GM23338 (cell line): Measurements from ENCODE around the gene CMIP. TPM values are rescaled to one million over a fixed set of nuclear protein-coding genes. Genes with fewer than 3 reads are reported as not detected.

Experiments
- ATAC-seq: fragments of 200-7000 bp; cut with Tn5 transposase; 3 replicates; pipeline ENCODE4 v1.9.1; 2020
- DNase-seq: peaks from one replicate; pipeline ENCODE4 v3.0.0-alpha.2; 2015; ENCODE audit warnings: low spot score
- H2AFZ ChIP-seq: fragments of 200-600 bp; sonication (generic); 2 replicates; pipeline ENCODE4 v1.8.0; 2016; ENCODE audit warnings: antibody characterized with exemption, mild to moderate bottlenecking, moderate library complexity
- H3F3A ChIP-seq: fragments of 200-600 bp; sonication (generic); replicated peaks from 2 replicates; pipeline ENCODE4 v1.8.0; 2017; ENCODE audit warnings: antibody characterized with exemption, mixed run types, low read depth
- H3K27ac ChIP-seq: fragments of 200-600 bp; sonication (generic); 2 replicates; pipeline ENCODE4 v1.6.1; 2016; ENCODE audit warnings: low read depth
- H3K27me3 ChIP-seq: fragments of 200-600 bp; sonication (generic); 2 replicates; pipeline ENCODE4 v1.8.0; 2016; ENCODE audit warnings: mild to moderate bottlenecking, mixed run types, moderate library complexity; ENCODE audit not compliant: insufficient read depth
- H3K36me3 ChIP-seq: fragments of 200-600 bp; sonication (generic); 2 replicates; pipeline ENCODE4 v1.8.0; 2016; ENCODE audit warnings: mild to moderate bottlenecking; ENCODE audit not compliant: insufficient read depth
- H3K4me1 ChIP-seq: fragments of 200-600 bp; sonication (generic); 2 replicates; pipeline ENCODE4 v1.8.0; 2016; ENCODE audit warnings: mild to moderate bottlenecking, moderate library complexity; ENCODE audit not compliant: insufficient read depth
- H3K4me2 ChIP-seq: fragments of 200-600 bp; sonication (generic); 2 replicates; pipeline ENCODE4 v1.7.1; 2017; ENCODE audit warnings: mixed run types
- H3K4me3 ChIP-seq: fragments of 200-600 bp; sonication (generic); 2 replicates; pipeline ENCODE4 v1.6.1; 2016; ENCODE audit warnings: mixed run types
- H3K79me2 ChIP-seq: fragments of 200-600 bp; sonication (generic); replicated peaks from 2 replicates; pipeline ENCODE4 v1.8.0; 2017; ENCODE audit warnings: mild to moderate bottlenecking; ENCODE audit not compliant: insufficient read depth
- H3K9me2 ChIP-seq: fragments of 200-600 bp; sonication (generic); 2 replicates; pipeline ENCODE4 v1.8.0; 2017; ENCODE audit not compliant: insufficient read depth
- H4K20me1 ChIP-seq: fragments of 200-600 bp; sonication (generic); replicated peaks from 2 replicates; pipeline ENCODE4 v1.8.0; 2017; ENCODE audit warnings: mild to moderate bottlenecking; ENCODE audit not compliant: insufficient read depth
- H3K27ac Mint-ChIP-seq: 2 replicates; pipeline ENCODE4 v1.8.0; 2020; ENCODE audit warnings: inconsistent platforms, mild to moderate bottlenecking, moderate library complexity, mixed read lengths
- H3K27me3 Mint-ChIP-seq: 3 replicates; pipeline ENCODE4 v1.8.0; 2022; ENCODE audit warnings: low read depth, mild to moderate bottlenecking, moderate library complexity, mixed read lengths, inconsistent platforms; ENCODE audit not compliant: insufficient read depth, poor library complexity
- H3K36me3 Mint-ChIP-seq: 3 replicates; pipeline ENCODE4 v1.8.0; 2021; ENCODE audit warnings: low read depth, mild to moderate bottlenecking, inconsistent platforms, moderate library complexity, mixed read lengths
- H3K4me1 Mint-ChIP-seq: 3 replicates; pipeline ENCODE4 v1.8.0; 2020; ENCODE audit warnings: mild to moderate bottlenecking, inconsistent platforms, mixed read lengths
- H3K4me3 Mint-ChIP-seq: 3 replicates; pipeline ENCODE4 v1.8.0; 2021; ENCODE audit warnings: moderate library complexity, mild to moderate bottlenecking, inconsistent platforms, mixed read lengths
- H3K9me3 Mint-ChIP-seq: 3 replicates; pipeline ENCODE4 v1.8.0; 2020; ENCODE audit warnings: moderate library complexity, mild to moderate bottlenecking, inconsistent platforms, mixed read lengths
- CREB1 ChIP-seq: fragments of 250-450 bp; sonication (Bioruptor Pico); IDR thresholded peaks from 2 replicates; pipeline ENCODE4 v1.5.0; 2020; ENCODE audit warnings: low read depth, mild to moderate bottlenecking, moderate library complexity
- EZH2 ChIP-seq: fragments of 200-600 bp; sonication (generic); IDR thresholded peaks from one replicate; pipeline ENCODE4 v1.8.0; 2017; ENCODE audit warnings: antibody characterized with exemption, mild to moderate bottlenecking, low read depth; ENCODE audit not compliant: unreplicated experiment
- EZH2phosphoT487 ChIP-seq: fragments of 200-600 bp; sonication (generic); IDR thresholded peaks from one replicate; pipeline ENCODE4 v1.8.1; 2018; ENCODE audit warnings: antibody characterized with exemption; ENCODE audit not compliant: unreplicated experiment
- JUNB ChIP-seq: IDR thresholded peaks from one replicate; pipeline ENCODE4 v1.6.1; 2016; ENCODE audit warnings: antibody characterized with exemption; ENCODE audit not compliant: unreplicated experiment
- NANOG ChIP-seq: IDR thresholded peaks from 2 replicates; pipeline ENCODE4 v1.6.1; 2016; ENCODE audit warnings: antibody characterized with exemption, borderline replicate concordance
- POLR2AphosphoS5 ChIP-seq: IDR thresholded peaks from 2 replicates; pipeline ENCODE4 v1.6.1; 2016; ENCODE audit warnings: antibody characterized with exemption, low read depth
- STAT1 ChIP-seq: IDR thresholded peaks from one replicate; pipeline ENCODE4 v1.6.1; 2016; ENCODE audit warnings: antibody characterized with exemption; ENCODE audit not compliant: unreplicated experiment
- ZNF114 ChIP-seq: fragments of 250-450 bp; sonication (Bioruptor Pico); IDR thresholded peaks from 2 replicates; pipeline ENCODE4 v1.5.0; 2020; ENCODE audit warnings: mild to moderate bottlenecking, moderate library complexity
- ZNF331 ChIP-seq: fragments of 250-450 bp; sonication (Bioruptor Pico); IDR thresholded peaks from 2 replicates; pipeline ENCODE4 v1.5.0; 2020; ENCODE audit warnings: low read depth, mild to moderate bottlenecking, moderate library complexity
- polyA plus RNA-seq: library from polyadenylated mRNA; unstranded; fragments of >200 nt; fragmentation: Nextera tagmentation; extraction: Ambion mirVana; gene quantifications from 2 replicates; pipeline ENCODE4 v1.2.1, GENCODE V29; 2016
- total RNA-seq: library from RNA; depleted of rRNA; stranded (reverse); fragments of >200 nt; shearing (Covaris generic); gene quantifications from 2 replicates; pipeline ENCODE4 v1.2.3, GENCODE V29; 2014
- TF ChIP-seq, protein P1 (sequence below): IDR thresholded peaks from 2 replicates; pipeline ENCODE4 v1.6.1; 2016; ENCODE audit warnings: antibody characterized with exemption
- TF ChIP-seq, protein P2 (sequence below): IDR thresholded peaks from one replicate; pipeline ENCODE4 v1.6.1; 2018; ENCODE audit warnings: antibody characterized with exemption; ENCODE audit not compliant: unreplicated experiment

Gene CMIP
- total and polyA plus RNA-seq, 2 experiments from 2014 or later, result 9.5 to 62.3 TPM

DNA sequence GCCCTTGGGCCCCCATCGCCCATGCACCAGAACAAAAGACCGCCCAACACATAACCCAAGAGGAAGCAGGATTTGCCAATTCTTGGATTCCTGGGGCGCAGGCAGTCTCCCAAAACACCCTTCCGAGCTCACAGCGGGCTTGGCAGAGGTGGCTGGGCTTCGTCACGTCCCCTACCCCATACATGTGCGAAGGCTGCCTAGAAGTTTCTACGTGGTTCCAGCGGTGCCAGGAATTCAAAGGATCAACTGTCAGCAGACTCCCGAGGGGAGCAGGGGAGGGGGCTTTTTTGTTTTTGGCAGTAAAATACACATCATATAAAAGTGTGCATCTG lies 253.7 kb downstream of the CMIP start:
- Histone ChIP-seq H2AFZ (no peak overlapping the region), H3K27me3 (no peaks in the 10 kb centered on the region), H3K27ac (no peak overlapping the region), H3F3A (0 out of 2 replicates have a peak, but pooled peaks cover 6% of the 10 kb centered on the region), H3K4me1 (no peaks in the 10 kb centered on the region), H3K4me2 (no peak overlapping the region), H3K4me3 (no peak overlapping the region), H3K9me2 (no peaks in the 10 kb centered on the region), H3K79me2 (no peaks in the 10 kb centered on the region), H4K20me1 (no peaks in the 10 kb centered on the region; the same call in 1 of the 2 replicates), H3K36me3 (no peaks in the 10 kb centered on the region)
- Mint-ChIP-seq H3K27ac (no peak overlapping the region), H3K4me3 (no peak overlapping the region), H3K27me3 (peaks cover 18% of the 10 kb centered on the region), H3K36me3 (peaks cover 34% of the 10 kb centered on the region), H3K9me3 (no peaks in the 10 kb centered on the region), H3K4me1 (peaks cover 7% of the 10 kb centered on the region)
- no peak for DNase-seq
- TF ChIP-seq, protein P1, sequence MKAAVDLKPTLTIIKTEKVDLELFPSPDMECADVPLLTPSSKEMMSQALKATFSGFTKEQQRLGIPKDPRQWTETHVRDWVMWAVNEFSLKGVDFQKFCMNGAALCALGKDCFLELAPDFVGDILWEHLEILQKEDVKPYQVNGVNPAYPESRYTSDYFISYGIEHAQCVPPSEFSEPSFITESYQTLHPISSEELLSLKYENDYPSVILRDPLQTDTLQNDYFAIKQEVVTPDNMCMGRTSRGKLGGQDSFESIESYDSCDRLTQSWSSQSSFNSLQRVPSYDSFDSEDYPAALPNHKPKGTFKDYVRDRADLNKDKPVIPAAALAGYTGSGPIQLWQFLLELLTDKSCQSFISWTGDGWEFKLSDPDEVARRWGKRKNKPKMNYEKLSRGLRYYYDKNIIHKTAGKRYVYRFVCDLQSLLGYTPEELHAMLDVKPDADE, result no peak
- TF ChIP-seq EZH2 (no peak), STAT1 (no peak), EZH2phosphoT487 (no peak), CREB1 (CRISPR knock-in tag) (no peak), POLR2AphosphoS5 (no peak)
- TF ChIP-seq, protein P2, sequence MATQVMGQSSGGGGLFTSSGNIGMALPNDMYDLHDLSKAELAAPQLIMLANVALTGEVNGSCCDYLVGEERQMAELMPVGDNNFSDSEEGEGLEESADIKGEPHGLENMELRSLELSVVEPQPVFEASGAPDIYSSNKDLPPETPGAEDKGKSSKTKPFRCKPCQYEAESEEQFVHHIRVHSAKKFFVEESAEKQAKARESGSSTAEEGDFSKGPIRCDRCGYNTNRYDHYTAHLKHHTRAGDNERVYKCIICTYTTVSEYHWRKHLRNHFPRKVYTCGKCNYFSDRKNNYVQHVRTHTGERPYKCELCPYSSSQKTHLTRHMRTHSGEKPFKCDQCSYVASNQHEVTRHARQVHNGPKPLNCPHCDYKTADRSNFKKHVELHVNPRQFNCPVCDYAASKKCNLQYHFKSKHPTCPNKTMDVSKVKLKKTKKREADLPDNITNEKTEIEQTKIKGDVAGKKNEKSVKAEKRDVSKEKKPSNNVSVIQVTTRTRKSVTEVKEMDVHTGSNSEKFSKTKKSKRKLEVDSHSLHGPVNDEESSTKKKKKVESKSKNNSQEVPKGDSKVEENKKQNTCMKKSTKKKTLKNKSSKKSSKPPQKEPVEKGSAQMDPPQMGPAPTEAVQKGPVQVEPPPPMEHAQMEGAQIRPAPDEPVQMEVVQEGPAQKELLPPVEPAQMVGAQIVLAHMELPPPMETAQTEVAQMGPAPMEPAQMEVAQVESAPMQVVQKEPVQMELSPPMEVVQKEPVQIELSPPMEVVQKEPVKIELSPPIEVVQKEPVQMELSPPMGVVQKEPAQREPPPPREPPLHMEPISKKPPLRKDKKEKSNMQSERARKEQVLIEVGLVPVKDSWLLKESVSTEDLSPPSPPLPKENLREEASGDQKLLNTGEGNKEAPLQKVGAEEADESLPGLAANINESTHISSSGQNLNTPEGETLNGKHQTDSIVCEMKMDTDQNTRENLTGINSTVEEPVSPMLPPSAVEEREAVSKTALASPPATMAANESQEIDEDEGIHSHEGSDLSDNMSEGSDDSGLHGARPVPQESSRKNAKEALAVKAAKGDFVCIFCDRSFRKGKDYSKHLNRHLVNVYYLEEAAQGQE, result no peak
- no peak for ATAC-seq

DNA sequence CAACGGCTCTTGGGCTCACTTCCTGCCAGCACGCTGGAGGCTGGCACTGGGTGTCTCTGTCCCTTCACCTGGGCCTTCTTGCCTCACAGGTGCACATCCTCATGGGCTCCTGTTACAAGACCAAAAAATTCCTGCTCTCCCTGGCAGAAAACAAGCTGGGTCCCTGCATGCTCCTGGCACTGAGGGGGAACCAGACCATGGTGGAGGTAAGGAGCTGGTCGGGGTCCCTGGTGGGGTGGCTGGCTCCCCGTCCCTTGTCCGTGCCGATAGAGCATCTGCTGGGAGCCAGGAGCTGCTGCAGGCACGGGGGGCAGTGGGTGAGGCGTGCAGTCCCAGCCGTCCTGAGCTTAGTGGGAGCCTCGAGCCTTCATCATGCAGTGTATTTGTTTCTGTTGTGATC lies 255.0 kb downstream of the CMIP start:
- H3K27me3 ChIP-seq, result no peaks in the 10 kb centered on the region
- H3K4me2 ChIP-seq, result no peak overlapping the region
- peaks cover 8% of the 10 kb centered on the region for H3K4me1 Mint-ChIP-seq
- H4K20me1 ChIP-seq, result no peaks in the 10 kb centered on the region; the same call in 1 of the 2 replicates
- H3K27ac Mint-ChIP-seq, result no peak overlapping the region
- H2AFZ ChIP-seq, result no peak overlapping the region
- H3K9me2 ChIP-seq, result no peaks in the 10 kb centered on the region
- no peaks in the 10 kb centered on the region for H3K4me1 ChIP-seq
- H3K36me3 ChIP-seq, result no peaks in the 10 kb centered on the region
- peaks cover 18% of the 10 kb centered on the region for H3K27me3 Mint-ChIP-seq
- H3K9me3 Mint-ChIP-seq, result no peaks in the 10 kb centered on the region
- H3K27ac ChIP-seq, result no peak overlapping the region
- no peak for DNase-seq
- peaks cover 31% of the 10 kb centered on the region for H3K36me3 Mint-ChIP-seq
- H3F3A ChIP-seq, result 0 out of 2 replicates have a peak, but pooled peaks cover under 1% of the 10 kb centered on the region
- H3K4me3 Mint-ChIP-seq, result no peak overlapping the region
- ATAC-seq, result no peak
- H3K79me2 ChIP-seq, result no peaks in the 10 kb centered on the region
- H3K4me3 ChIP-seq, result no peak overlapping the region
- no peak for TF ChIP-seq ZNF114 (CRISPR knock-in tag)
- TF ChIP-seq, protein P2, result no peak
- TF ChIP-seq, protein P1, result no peak
- no peak for TF ChIP-seq POLR2AphosphoS5
- TF ChIP-seq NANOG, result no peak
- no peak for TF ChIP-seq EZH2
- TF ChIP-seq STAT1, result no peak
- TF ChIP-seq JUNB, result no peak
- no peak for TF ChIP-seq ZNF331 (CRISPR knock-in tag)
- no peak for TF ChIP-seq EZH2phosphoT487
